A673 (cell line): ENCODE results near the gene RPUSD4. TPM values are rescaled to one million over a fixed set of nuclear protein-coding genes. Genes with fewer than 3 reads are reported as not detected.

Source experiments
- BruUV-seq: library from RNA; stranded (reverse); fragments of 400-500 nt; replicated peaks from 2 replicates; lab custom pipeline; 2021; lab: Mats Ljungman, UMichigan
- CTCF ChIA-PET: fragments of 300-600 bp; sonication (Branson Sonifier 250); formaldehyde crosslinking; loops from one replicate; lab custom pipeline; 2022; ENCODE audit warnings: antibody characterized with exemption; lab: Charles Lee
- POLR2A ChIA-PET: fragments of 300-600 bp; sonication (Branson Sonifier 250); formaldehyde crosslinking; loops from one replicate; lab custom pipeline; 2022; ENCODE audit warnings: antibody characterized with exemption; ENCODE audit not compliant: low non-redundant PET; lab: Charles Lee
- DNase-seq: peaks from one replicate; pipeline ENCODE4 v3.0.0-alpha.2; 2015; ENCODE audit warnings: low spot score
- H3K27ac ChIP-seq: fragments of 200-600 bp; sonication (generic); 2 replicates; pipeline ENCODE4 v1.5.1; 2016; ENCODE audit warnings: mixed run types, low read depth, mild to moderate bottlenecking, mixed read lengths, antibody characterized with exemption, low read length; ENCODE audit not compliant: poor library complexity, severe bottlenecking
- H3K27me3 ChIP-seq: fragments of 200-600 bp; sonication (generic); replicated peaks from 2 replicates; pipeline ENCODE4 v1.6.1; 2017; ENCODE audit warnings: mixed run types, low read depth, mild to moderate bottlenecking, mixed read lengths, antibody characterized with exemption, low read length; ENCODE audit not compliant: insufficient read depth, poor library complexity
- H3K36me3 ChIP-seq: fragments of 200-600 bp; sonication (generic); 2 replicates; pipeline ENCODE4 v1.6.1; 2016; ENCODE audit warnings: mixed run types, mild to moderate bottlenecking, mixed read lengths, antibody characterized with exemption, low read length; ENCODE audit not compliant: insufficient read depth, poor library complexity, severe bottlenecking
- H3K4me1 ChIP-seq: fragments of 200-600 bp; sonication (generic); 2 replicates; pipeline ENCODE4 v1.6.1; 2017; ENCODE audit warnings: mixed run types, mild to moderate bottlenecking, mixed read lengths, antibody characterized with exemption, low read length; ENCODE audit not compliant: insufficient read depth, poor library complexity, severe bottlenecking
- H3K4me3 ChIP-seq: fragments of 200-600 bp; sonication (generic); 2 replicates; pipeline ENCODE4 v1.5.1; 2016; ENCODE audit warnings: low read depth, mixed run types, mild to moderate bottlenecking, mixed read lengths, low read length; ENCODE audit not compliant: poor library complexity, severe bottlenecking
- H3K9me3 ChIP-seq: fragments of 200-600 bp; sonication (generic); 2 replicates; pipeline ENCODE4 v1.6.1; 2016; ENCODE audit warnings: mixed run types, low read depth, mild to moderate bottlenecking, mixed read lengths, antibody characterized with exemption, low read length; ENCODE audit not compliant: poor library complexity, severe bottlenecking
- CTCF ChIP-seq: fragments of 300-800, 200-600 bp; sonication (generic); conservative IDR thresholded peaks from 2 replicates; pipeline ENCODE4 v1.5.1; 2017; ENCODE audit warnings: low read depth, mild to moderate bottlenecking, antibody characterized with exemption, low read length, moderate library complexity, mixed read lengths
- EZH2 ChIP-seq: fragments of 200-600 bp; sonication (generic); IDR thresholded peaks from 2 replicates; pipeline ENCODE4 v1.6.1; 2017; ENCODE audit warnings: borderline replicate concordance, low read depth, mild to moderate bottlenecking, mixed read lengths, antibody characterized with exemption, low read length; ENCODE audit not compliant: poor library complexity, severe bottlenecking
- intact Hi-C: fragments of 100-400 bp; cut with micrococcal nuclease; formaldehyde crosslinking; loops from one replicate; pipeline ENCODE4 v1.10.0; 2022; ENCODE audit not compliant: unreplicated experiment
- total RNA-seq: library from RNA; stranded (reverse); gene quantifications from 2 replicates; pipeline ENCODE4 v1.2.3, GENCODE V29; 2021

The RPUSD4 gene
- total RNA-seq, 1 experiment from 2014 or later = 53.9 TPM

- DNase-seq = no peak
- Histone ChIP-seq H3K4me1 (no peaks in the 10 kb centered on the region), H3K27ac (no peak overlapping the region), H3K27me3 (no peaks in the 10 kb centered on the region), H3K9me3 (no peaks in the 10 kb centered on the region), H3K4me3 (no peak overlapping the region), H3K36me3 (no peaks in the 10 kb centered on the region)
- CTCF ChIA-PET = no interaction called here
- TF ChIP-seq EZH2 (no peak), CTCF (no peak)
- POLR2A ChIA-PET = no interaction called here
- intact Hi-C loops = no loop called here
- no TSS peak for BruUV-seq
Measured at GRCh38 chr11:126166413-126166812, 45.0 kb downstream of the RPUSD4 start.

- no peak overlapping the region for H3K4me3 ChIP-seq
- no peaks in the 10 kb centered on the region for H3K4me1 ChIP-seq
- CTCF ChIA-PET = no interaction called here
- no peaks in the 10 kb centered on the region for H3K27me3 ChIP-seq
- intact Hi-C loops = no loop called here
- DNase-seq = no peak
- no peak for TF ChIP-seq EZH2
- no peak for TF ChIP-seq CTCF
- BruUV-seq = no TSS peak
- H3K27ac ChIP-seq = no peak overlapping the region
- no peaks in the 10 kb centered on the region for H3K36me3 ChIP-seq
- H3K9me3 ChIP-seq = no peaks in the 10 kb centered on the region
- POLR2A ChIA-PET = no interaction called here
Measured at GRCh38 chr11:126165757-126166156, 45.7 kb downstream of the RPUSD4 start.

GRCh38 chr11:126165311-126165720 lies 46.1 kb downstream of the RPUSD4 start:
- H3K36me3 ChIP-seq = no peaks in the 10 kb centered on the region
- no peak overlapping the region for H3K27ac ChIP-seq
- H3K27me3 ChIP-seq = no peaks in the 10 kb centered on the region
- POLR2A ChIA-PET = no interaction called here
- H3K4me3 ChIP-seq = no peak overlapping the region
- CTCF ChIA-PET = no interaction called here
- no peaks in the 10 kb centered on the region for H3K9me3 ChIP-seq
- no peaks in the 10 kb centered on the region for H3K4me1 ChIP-seq
- intact Hi-C loops = no loop called here
- no peak for DNase-seq
- no peak for TF ChIP-seq EZH2
- no peak for TF ChIP-seq CTCF
- no TSS peak for BruUV-seq
